ENCODE results near the gene TEX35. TPM values are rescaled to one million over a fixed set of nuclear protein-coding genes. Genes with fewer than 3 reads are reported as not detected.
A peak's percentile ranks its signal among the peaks of the same experiment; 100 is the strongest.

TEX35 gene
- total and polyA plus RNA-seq, 8 donors = 0.76 TPM; not detected in 7

- Histone ChIP-seq H3K9me3 (no peaks in the 10 kb centered on the region), H3K4me1 (peaks cover 0 to 13% (median 10%) of the 10 kb centered on the region in 4 donors), H3K27ac (no peak overlapping the region), H3K36me3 (no peaks in the 10 kb centered on the region), H3K4me3 (peak overlapping the region; percentile 23 to 35 (median 28)), H3K27me3 (peaks cover 0 to 18% (median 8%) of the 10 kb centered on the region in 3 donors)
- DNase-seq = peak in 1 of 2 donors; percentile 50
- no peak for TF ChIP-seq POLR2AphosphoS5 (IDR thresholded peaks at IDR 0.05)
- TF ChIP-seq EP300 (IDR thresholded peaks at IDR 0.05) = no peak
- TF ChIP-seq CTCF (IDR thresholded peaks at IDR 0.05) = no peak
- no peak for TF ChIP-seq POLR2A (IDR thresholded peaks at IDR 0.05)
- intact Hi-C loops (cut with DNase I; ENCODE audit: low total_unique reads) = no loop called here
- WGBS, 5 donors = 35 to 60% (median 42%) methylated on average over 24 to 54 of the region's 54 CpGs
Observed at GRCh38 chr1:178486100-178487069, 26.5 kb upstream of the TEX35 start.

GRCh38 chr1:178487070-178487615, 25.8 kb upstream of the TEX35 start:
- no peaks in the 10 kb centered on the region for H3K36me3 ChIP-seq
- no peak overlapping the region for H3K27ac ChIP-seq
- H3K27me3 ChIP-seq = peaks cover 0 to 18% (median 8%) of the 10 kb centered on the region in 3 donors
- TF ChIP-seq POLR2AphosphoS5 (IDR thresholded peaks at IDR 0.05) = no peak
- no peak for TF ChIP-seq EP300 (IDR thresholded peaks at IDR 0.05)
- TF ChIP-seq CTCF (IDR thresholded peaks at IDR 0.05) = no peak
- no peak for TF ChIP-seq POLR2A (IDR thresholded peaks at IDR 0.05)
- H3K4me3 ChIP-seq = peak overlapping the region; percentile 23 to 35 (median 28)
- no peaks in the 10 kb centered on the region for H3K9me3 ChIP-seq
- intact Hi-C loops (cut with DNase I; ENCODE audit: low total_unique reads) = no loop called here
- peaks cover 0 to 13% (median 10%) of the 10 kb centered on the region in 4 donors for H3K4me1 ChIP-seq
- 35 to 69% (median 40%) methylated on average over 7 to 20 of the region's 20 CpGs for WGBS, 5 donors
- DNase-seq = peak in 1 of 2 donors; percentile 37

- 86 to 100% (median 95%) methylated on average over 4 of the region's 4 CpGs for WGBS, 5 donors
- Histone ChIP-seq H3K4me3 (no peak overlapping the region), H3K27ac (no peak overlapping the region), H3K27me3 (peaks cover 0 to 18% (median 8%) of the 10 kb centered on the region in 3 donors), H3K36me3 (no peaks in the 10 kb centered on the region), H3K9me3 (no peaks in the 10 kb centered on the region), H3K4me1 (peaks cover 0 to 13% (median 10%) of the 10 kb centered on the region in 4 donors)
- intact Hi-C loops (cut with DNase I; ENCODE audit: low total_unique reads) = no loop called here
- DNase-seq = no peak
- TF ChIP-seq EP300 (IDR thresholded peaks at IDR 0.05) (no peak), CTCF (IDR thresholded peaks at IDR 0.05) (no peak), POLR2A (IDR thresholded peaks at IDR 0.05) (no peak), POLR2AphosphoS5 (IDR thresholded peaks at IDR 0.05) (no peak)
Observed at GRCh38 chr1:178488393-178488792, 24.5 kb upstream of the TEX35 start.

GRCh38 chr1:178489399-178489798, 23.5 kb upstream of the TEX35 start:
- whole genome bisulfite sequencing, 5 donors = 86 to 96% (median 92%) methylated on average over 4 of the region's 4 CpGs

More at GRCh38 chr1:178489399-178489798, 23.5 kb upstream of the TEX35 start:
- TF ChIP-seq CTCF (IDR thresholded peaks at IDR 0.05) = no peak
- no peak for TF ChIP-seq EP300 (IDR thresholded peaks at IDR 0.05)
- no peak for TF ChIP-seq POLR2A (IDR thresholded peaks at IDR 0.05)
- TF ChIP-seq POLR2AphosphoS5 (IDR thresholded peaks at IDR 0.05) = no peak
- Histone ChIP-seq H3K4me1 (peaks cover 0 to 13% (median 10%) of the 10 kb centered on the region in 4 donors), H3K27ac (no peak overlapping the region), H3K27me3 (peaks cover 0 to 18% (median 8%) of the 10 kb centered on the region in 3 donors), H3K36me3 (no peaks in the 10 kb centered on the region), H3K9me3 (no peaks in the 10 kb centered on the region), H3K4me3 (no peak overlapping the region)
- intact Hi-C loops (cut with DNase I; ENCODE audit: low total_unique reads) = no loop called here
- DNase-seq = no peak

Measured in stomach (tissue), 9 donors.